ENCODE measurements around the gene ZNF12. TPM values are rescaled to one million over a fixed set of nuclear protein-coding genes. Genes with fewer than 3 reads are reported as not detected.
"Not testable (repeated sequence)": the region's sequence is repeated elsewhere in the genome, so short reads cannot be mapped to it uniquely, and the experiment has no call there.

ZNF12 gene
- total RNA-seq, 2 donors from 2014 or later, result 24.2 to 29.4 TPM

DNA sequence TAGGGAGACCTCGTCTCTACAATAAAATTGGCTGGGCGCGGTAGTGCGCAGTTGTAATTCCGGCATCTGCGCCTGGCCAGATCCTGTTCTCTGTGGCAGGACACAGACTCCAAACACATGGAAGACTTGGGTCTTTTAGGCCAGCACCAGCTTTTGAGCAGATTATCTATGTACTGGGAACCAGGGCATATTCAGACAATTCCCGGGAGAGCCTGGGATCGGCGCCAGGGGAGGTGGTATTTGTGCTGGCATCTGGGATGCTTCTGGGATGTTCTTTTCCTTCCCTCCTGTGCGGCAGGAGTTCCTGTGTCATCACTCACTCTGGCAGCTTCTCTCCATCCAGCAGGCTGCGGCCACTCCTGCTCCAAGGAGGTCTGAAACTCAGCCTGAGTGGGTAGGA is 31.7 kb upstream of the ZNF12 start:
- H3K9me3 ChIP-seq (ENCODE audit: control insufficient read depth, low read length); H3K9ac ChIP-seq (ENCODE audit: extremely low read depth, low read length, poor library complexity, severe bottlenecking); H3K9me3 Mint-ChIP-seq; DNase-seq; H3K27ac ChIP-seq (ENCODE audit: low read depth, low read length); H3K4me1 ChIP-seq (ENCODE audit: control insufficient read depth, insufficient read depth, low read length); H3K4me3 ChIP-seq (ENCODE audit: low read length); H3K4me1 Mint-ChIP-seq; H3K27me3 Mint-ChIP-seq (ENCODE audit: insufficient read depth); H3K27me3 ChIP-seq (ENCODE audit: control insufficient read depth, insufficient read depth, low read length, poor library complexity, severe bottlenecking); H3K4me3 Mint-ChIP-seq; H3K27ac Mint-ChIP-seq: not testable (repeated sequence)
- peaks cover 35% of the 10 kb centered on the region for H3K36me3 ChIP-seq (ENCODE audit: control insufficient read depth, insufficient read depth, low read length)
- WGBS, 2 experiments (ENCODE audit: insufficient coverage in 1 of 2, insufficient read length in 1 of 2), result no CpG with 5 or more reads among the region's 11 CpGs
- peaks cover 62% of the 10 kb centered on the region for H3K36me3 Mint-ChIP-seq (ENCODE audit: low read depth)

DNA sequence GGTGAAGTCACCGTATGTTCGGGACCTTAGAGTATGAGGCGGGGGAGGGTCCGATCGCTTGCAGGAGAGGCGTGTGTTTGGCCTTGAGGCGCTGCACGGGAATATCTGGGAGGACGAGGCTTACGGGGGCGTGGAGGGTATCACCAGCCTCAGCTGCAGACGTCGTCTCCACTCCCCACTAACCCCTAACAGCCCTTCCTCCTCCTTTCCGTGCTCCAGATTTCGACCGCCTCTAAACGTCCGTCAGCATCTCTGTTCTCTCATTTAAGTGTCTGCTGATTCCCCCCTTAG is 23.5 kb upstream of the ZNF12 start:
- TF ChIP-seq, protein P1, sequence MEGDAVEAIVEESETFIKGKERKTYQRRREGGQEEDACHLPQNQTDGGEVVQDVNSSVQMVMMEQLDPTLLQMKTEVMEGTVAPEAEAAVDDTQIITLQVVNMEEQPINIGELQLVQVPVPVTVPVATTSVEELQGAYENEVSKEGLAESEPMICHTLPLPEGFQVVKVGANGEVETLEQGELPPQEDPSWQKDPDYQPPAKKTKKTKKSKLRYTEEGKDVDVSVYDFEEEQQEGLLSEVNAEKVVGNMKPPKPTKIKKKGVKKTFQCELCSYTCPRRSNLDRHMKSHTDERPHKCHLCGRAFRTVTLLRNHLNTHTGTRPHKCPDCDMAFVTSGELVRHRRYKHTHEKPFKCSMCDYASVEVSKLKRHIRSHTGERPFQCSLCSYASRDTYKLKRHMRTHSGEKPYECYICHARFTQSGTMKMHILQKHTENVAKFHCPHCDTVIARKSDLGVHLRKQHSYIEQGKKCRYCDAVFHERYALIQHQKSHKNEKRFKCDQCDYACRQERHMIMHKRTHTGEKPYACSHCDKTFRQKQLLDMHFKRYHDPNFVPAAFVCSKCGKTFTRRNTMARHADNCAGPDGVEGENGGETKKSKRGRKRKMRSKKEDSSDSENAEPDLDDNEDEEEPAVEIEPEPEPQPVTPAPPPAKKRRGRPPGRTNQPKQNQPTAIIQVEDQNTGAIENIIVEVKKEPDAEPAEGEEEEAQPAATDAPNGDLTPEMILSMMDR (conservative IDR thresholded peaks at IDR 0.05), result no peak
- H3K4me3 ChIP-seq (ENCODE audit: low read length), result peak overlapping the region; percentile 90
- H3K27ac ChIP-seq (ENCODE audit: low read depth, low read length), result no peak overlapping the region
- H3K9me3 ChIP-seq (ENCODE audit: control insufficient read depth, low read length), result no peaks in the 10 kb centered on the region
- DNase-seq, result no peak
- Mint-ChIP-seq H3K27me3 (ENCODE audit: insufficient read depth) (peaks cover 6% of the 10 kb centered on the region), H3K9me3 (peaks cover 3% of the 10 kb centered on the region), H3K4me3 (peak overlapping the region; percentile 86), H3K4me1 (peaks cover 9% of the 10 kb centered on the region), H3K27ac (peak overlapping the region; percentile 86), H3K36me3 (ENCODE audit: low read depth) (peaks cover 43% of the 10 kb centered on the region)
- H3K27me3 ChIP-seq (ENCODE audit: control insufficient read depth, insufficient read depth, low read length, poor library complexity, severe bottlenecking), result no peaks in the 10 kb centered on the region
- H3K9ac ChIP-seq (ENCODE audit: extremely low read depth, low read length, poor library complexity, severe bottlenecking), result peak overlapping the region; percentile 78
- no peaks in the 10 kb centered on the region for H3K4me1 ChIP-seq (ENCODE audit: control insufficient read depth, insufficient read depth, low read length)
- peaks cover 25% of the 10 kb centered on the region for H3K36me3 ChIP-seq (ENCODE audit: control insufficient read depth, insufficient read depth, low read length)
- WGBS, 2 experiments (ENCODE audit: insufficient coverage in 1 of 2, insufficient read length in 1 of 2), result 5 to 8% methylated on average over 7 to 18 of the region's 18 CpGs

DNA sequence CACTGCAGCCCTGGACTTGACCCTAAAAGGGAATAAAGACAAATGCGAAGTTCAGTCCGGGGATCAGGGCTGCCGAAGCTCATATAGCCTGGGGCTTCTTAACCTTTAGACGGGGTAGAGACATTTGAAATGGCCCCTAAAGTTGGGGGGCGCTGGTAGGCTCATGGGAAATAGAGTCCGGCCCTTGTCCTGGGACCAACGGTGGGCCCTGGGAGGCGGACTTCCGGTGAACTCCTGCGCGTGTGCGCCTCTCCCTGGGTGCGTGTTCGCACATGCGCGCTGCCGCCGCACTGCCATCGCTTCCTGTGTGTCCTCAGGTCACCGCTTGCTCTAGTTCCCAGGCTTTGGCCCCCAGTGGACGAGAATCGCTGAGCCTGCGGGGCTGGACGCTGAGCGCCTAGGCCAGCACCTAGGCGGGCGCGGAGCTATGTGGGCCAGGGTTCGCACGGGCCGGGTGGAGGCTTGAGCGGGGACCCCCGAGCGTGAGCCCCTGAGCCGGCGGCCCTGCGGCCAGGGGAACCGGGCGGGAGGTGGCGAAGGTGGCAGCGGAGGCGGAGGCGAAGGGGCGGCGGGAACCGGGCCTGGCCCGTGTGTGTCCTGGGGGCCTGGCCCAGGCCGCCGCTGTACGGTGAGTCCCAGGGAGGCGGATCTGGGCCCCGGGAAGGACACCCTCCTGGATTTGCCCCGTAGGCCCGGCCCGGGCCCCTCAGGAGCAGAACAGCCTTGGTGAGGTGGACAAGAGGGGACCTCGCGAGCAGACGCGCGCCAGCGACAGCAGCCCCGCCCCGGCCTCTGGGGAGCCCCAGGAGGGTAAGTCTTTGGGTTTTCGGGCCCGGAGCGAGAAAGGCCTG is 23.0 kb upstream of the ZNF12 start:
- Histone ChIP-seq H3K36me3 (ENCODE audit: control insufficient read depth, insufficient read depth, low read length) (peaks cover 19% of the 10 kb centered on the region), H3K4me1 (ENCODE audit: control insufficient read depth, insufficient read depth, low read length) (no peaks in the 10 kb centered on the region), H3K9ac (ENCODE audit: extremely low read depth, low read length, poor library complexity, severe bottlenecking) (peak overlapping the region; percentile 78), H3K4me3 (ENCODE audit: low read length) (peak overlapping the region; percentile 90), H3K27ac (ENCODE audit: low read depth, low read length) (peak overlapping the region; percentile 49), H3K27me3 (ENCODE audit: control insufficient read depth, insufficient read depth, low read length, poor library complexity, severe bottlenecking) (no peaks in the 10 kb centered on the region), H3K9me3 (ENCODE audit: control insufficient read depth, low read length) (no peaks in the 10 kb centered on the region)
- Mint-ChIP-seq H3K27me3 (ENCODE audit: insufficient read depth) (peaks cover 6% of the 10 kb centered on the region), H3K4me1 (peaks cover 9% of the 10 kb centered on the region), H3K9me3 (peaks cover 3% of the 10 kb centered on the region), H3K4me3 (peak overlapping the region; percentile 86), H3K27ac (peak overlapping the region; percentile 94), H3K36me3 (ENCODE audit: low read depth) (peaks cover 37% of the 10 kb centered on the region)
- DNase-seq, result peak; percentile 98
- WGBS, 2 experiments (ENCODE audit: insufficient coverage in 1 of 2, insufficient read length in 1 of 2), result 1 to 2% methylated on average over 46 to 66 of the region's 66 CpGs
- TF ChIP-seq, protein P1 (conservative IDR thresholded peaks at IDR 0.05), result peak; percentile 29

DNA sequence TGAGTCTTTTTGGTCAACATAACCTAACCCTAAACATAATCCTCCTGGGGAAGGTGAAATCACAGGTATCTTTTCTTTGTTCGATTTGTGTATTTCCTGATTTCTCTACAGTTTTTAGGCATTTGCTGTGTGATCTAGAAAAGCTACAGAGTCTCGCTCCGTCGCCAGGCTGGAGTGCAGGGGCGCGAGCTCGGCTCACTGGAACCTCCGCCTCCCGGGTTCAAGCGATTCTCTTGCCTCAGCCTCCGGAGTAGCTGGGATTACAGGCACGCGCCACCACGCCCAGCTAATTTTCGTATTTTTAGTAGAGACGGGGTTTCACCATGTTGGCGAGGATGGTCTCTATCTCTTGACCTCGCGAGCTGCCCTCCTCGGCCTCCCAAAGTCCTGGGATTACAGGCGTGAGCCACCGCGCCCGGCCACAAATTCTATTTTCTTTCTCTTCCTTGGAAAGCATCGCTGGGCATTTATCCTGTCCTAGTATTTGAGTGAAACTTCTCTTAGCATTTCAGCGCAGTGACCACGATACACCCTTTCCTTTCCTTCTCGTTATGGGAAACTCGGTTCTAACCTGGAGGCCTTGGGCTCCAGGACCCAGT is 22.2 kb upstream of the ZNF12 start:
- H3K36me3 ChIP-seq (ENCODE audit: control insufficient read depth, insufficient read depth, low read length), result peaks cover 17% of the 10 kb centered on the region
- not testable (repeated sequence) for H3K9me3 Mint-ChIP-seq; H3K27ac ChIP-seq (ENCODE audit: low read depth, low read length); H3K27me3 Mint-ChIP-seq (ENCODE audit: insufficient read depth); H3K9me3 ChIP-seq (ENCODE audit: control insufficient read depth, low read length); H3K4me1 Mint-ChIP-seq; H3K4me1 ChIP-seq (ENCODE audit: control insufficient read depth, insufficient read depth, low read length); H3K9ac ChIP-seq (ENCODE audit: extremely low read depth, low read length, poor library complexity, severe bottlenecking); H3K27me3 ChIP-seq (ENCODE audit: control insufficient read depth, insufficient read depth, low read length, poor library complexity, severe bottlenecking); DNase-seq
- 83 to 89% methylated on average over 21 to 29 of the region's 29 CpGs for WGBS, 2 experiments (ENCODE audit: insufficient coverage in 1 of 2, insufficient read length in 1 of 2)
- peak overlapping the region; percentile 94 for H3K27ac Mint-ChIP-seq
- peak overlapping the region; percentile 86 for H3K4me3 Mint-ChIP-seq
- H3K4me3 ChIP-seq (ENCODE audit: low read length), result peak overlapping the region; percentile 90
- H3K36me3 Mint-ChIP-seq (ENCODE audit: low read depth), result peaks cover 30% of the 10 kb centered on the region

Measured in endodermal cell (in vitro differentiated cells).